ENCODE results near the gene SKOR2.
"Not testable (repeated sequence)": the region's sequence is repeated elsewhere in the genome, so short reads cannot be mapped to it uniquely, and the experiment has no call there.

SKOR2 gene

DNA sequence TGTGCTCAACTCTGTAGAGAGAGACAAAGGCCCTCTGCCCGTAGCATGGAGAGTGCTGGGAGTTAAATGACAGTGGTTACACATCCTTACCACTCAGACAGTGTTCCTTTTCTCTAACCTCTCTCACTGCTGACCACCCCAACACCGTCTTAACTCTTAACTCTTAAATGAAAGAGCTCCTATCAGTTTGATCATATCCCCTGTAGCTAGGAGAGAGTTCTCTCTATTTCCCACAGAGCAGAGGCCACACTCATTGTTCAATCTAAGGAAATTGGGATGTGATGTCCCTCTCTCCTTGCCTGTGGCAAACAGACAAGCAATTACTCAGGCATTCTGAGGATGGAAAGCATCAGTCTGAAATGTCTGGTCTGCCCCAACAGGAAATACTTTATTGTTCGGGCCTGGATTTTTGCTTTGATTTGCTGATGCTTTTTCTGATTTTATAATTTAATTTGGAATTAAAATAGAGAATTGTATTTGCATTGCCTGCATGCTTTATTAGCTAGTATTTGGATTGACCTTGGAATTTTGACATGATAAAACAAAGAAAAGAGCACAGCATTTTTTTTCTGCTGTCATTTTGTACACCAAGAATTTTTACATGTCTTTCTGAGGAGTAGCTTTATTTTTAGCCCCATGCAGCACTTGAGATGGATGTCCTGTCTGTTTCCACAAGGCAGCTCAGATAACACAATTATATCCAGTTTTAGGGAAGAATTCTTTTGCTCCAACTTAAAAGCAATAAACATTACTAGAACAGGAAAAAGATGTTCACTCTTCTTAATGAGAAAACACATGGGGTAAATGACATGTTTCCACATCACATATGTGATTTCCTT lies 47.6 kb downstream of the SKOR2 start:
- no peak for DNase-seq (ENCODE audit: low read depth in 2 of 2)

DNA sequence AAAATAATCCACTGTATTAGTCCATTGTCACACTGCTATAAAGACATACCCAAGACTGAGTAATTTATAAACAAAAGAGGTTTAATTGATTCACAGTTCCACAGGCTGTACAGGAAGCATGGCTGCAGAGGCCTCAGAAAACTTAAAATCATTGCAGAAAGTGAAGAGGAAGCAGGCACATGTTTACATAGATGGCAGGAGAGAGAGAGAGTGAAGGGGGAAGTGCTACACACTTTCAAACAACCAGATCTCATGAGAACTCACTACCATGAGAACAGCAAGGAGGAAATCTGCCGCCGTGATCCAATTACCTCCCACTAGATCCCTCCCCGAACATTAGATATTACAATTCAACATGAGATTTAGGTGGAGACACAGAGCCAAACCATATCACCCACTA lies 55.5 kb downstream of the SKOR2 start:
- DNase-seq (ENCODE audit: low read depth in 2 of 2) = not testable (repeated sequence)

DNA sequence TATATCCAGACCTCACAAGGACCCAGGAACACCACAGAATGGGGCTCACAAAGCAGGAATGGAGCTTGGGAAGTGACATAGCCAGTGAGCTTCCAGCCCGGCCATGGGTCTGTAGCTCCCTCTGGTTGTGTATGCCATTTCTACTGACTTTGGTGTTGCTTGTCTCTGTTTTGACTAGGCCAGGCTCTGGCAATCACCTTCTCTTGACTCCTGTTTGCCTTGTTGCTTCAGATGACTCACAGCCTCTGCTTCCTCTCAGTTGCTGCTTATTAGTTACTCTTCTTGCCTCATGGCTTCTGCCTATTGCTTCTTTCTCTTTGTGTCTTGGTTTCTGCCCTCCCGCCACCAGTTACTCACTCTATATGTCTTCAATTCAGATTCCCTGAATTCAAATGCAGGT lies 59.5 kb downstream of the SKOR2 start:
- no peak for DNase-seq (ENCODE audit: low read depth in 2 of 2)

DNA sequence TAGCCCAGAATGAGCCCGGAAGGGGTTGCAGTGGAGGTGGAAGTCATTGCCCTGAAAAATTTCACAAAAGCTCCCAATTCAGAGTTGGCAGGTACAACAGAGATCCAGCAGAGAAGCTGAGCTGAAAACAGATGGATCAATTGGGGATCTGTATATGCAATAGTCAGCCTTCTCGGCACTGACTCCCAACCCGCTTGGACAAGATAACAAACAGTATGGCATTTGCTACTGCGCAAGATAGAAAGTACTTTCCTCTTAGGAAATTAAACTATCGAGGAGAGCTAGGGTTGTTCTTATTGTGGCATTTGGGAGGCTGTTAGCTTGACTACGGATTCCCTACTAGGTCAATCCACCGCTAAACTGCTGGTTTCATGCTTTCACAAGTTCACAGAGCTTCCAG lies 63.7 kb downstream of the SKOR2 start:
- DNase-seq (ENCODE audit: low read depth in 2 of 2) = no peak

DNA sequence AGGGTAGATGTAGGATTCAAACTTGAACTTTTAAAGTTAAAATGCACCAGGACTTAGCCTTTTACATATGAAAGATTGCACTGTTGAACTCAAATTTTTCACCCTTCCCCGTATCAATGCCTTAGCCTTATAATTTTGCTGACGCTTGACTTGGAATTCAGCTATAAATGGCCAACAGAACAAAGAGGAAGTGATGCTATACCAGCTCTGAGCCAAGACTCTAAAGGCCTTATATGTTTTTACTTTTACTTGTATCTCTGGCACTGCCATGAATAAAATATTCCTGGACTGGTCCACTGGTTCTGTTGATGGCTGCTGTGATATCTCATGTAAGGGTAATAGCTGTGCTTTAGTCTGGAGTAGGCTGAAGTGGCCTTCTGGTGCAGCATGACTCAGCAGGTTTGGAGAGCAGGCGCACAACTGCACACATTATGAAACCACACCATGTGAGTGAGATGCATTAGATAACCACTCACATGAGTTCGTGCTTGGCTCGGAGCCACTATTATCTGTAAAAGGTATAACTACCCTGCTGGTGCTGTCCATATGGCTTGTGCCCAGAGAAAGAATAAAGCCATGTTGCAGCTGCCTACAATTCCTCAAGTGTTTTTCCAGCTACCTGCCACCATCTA lies 66.9 kb downstream of the SKOR2 start:
- DNase-seq (ENCODE audit: low read depth in 2 of 2) = no peak

DNA sequence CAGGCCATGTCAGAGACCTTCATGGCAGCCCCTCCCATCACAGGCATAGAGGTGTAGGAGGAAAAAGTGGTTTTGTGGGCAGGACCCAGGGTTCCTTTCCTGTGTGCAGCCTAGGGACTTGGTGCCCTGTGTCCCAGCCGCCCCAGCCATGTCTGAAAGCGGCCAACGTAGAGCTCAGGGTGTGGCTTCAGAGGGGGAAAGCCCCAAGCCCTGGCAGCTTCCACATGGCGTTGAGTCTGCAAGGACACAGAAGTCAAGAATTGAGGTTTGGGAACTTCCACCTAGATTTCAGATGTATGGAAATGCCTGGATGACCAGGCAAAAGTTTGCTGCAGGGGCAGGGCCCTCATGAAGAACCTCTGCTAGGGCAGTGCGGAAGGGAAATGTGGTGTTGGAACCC lies 69.3 kb downstream of the SKOR2 start:
- DNase-seq (ENCODE audit: low read depth in 2 of 2) = not testable (repeated sequence)

DNA sequence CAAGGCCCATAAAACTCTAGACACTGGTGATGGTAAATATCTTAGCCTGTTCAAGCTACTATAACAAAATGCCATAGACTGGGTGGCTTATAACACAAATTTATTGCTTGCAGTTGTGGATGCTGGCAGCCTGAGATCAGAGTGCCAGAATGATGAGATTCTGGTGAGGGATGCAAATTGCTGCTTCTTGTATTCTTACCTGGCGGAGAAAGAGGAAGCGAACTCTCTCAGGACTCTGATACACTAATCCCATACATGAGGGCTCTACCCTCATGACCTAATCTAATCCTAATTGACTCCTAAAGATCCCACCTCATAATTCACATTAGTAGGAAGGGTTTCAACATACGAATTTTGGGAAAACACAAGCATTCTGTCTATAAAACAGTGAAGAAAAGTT lies 70.7 kb downstream of the SKOR2 start:
- DNase-seq (ENCODE audit: low read depth in 2 of 2) = no peak

DNA sequence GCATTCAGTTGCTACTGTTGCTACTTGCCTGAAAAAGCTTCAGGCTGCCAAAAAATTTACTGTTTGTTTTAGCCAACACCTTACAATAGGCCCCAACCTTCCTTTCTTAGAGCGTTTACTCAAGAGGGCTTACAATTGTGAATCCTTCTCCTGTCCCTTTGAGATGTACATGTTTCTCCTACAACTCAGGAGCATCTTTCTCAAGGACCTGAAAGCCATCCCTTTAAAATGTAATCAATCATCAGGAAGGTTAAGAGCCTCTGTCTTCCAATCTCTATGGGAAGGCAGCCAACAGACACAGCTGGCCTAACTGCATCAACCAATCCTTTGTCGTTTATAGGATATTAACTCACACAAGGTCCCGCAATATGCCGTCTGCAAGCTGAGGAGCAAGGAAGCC lies 71.9 kb downstream of the SKOR2 start:
- no peak for DNase-seq (ENCODE audit: low read depth in 2 of 2)

DNA sequence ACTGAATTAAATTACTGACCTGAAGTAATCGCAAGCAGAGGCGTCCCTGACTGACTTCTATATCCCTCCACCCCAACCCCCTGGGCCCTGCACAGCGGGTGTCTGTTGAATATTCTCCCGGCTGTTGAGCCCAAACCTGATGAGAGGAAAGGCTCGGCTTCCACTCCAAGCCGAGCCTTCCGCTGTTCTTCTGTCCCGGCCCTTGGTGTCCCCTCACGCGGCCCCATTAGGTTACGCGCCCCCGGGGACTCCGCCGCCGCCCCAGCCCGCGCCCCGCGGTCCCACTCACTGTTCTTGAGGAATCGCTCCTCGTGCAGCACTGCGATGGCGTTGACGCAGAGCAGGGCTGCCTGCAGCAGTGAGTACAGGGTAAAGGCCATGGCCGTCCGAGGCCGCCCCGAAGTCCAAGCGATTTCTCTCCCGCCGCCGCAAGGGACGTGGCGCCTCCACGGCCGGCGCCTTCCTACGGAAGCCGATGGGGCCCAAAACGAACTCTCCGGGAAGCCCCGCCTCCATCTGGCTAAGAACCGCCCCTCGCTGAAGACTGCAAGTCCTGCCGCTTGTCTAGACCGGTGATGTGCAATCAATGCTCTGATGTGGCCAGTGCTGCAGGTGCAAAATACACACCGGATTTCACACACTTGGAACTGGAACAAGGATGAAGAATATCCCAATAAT lies 75.4 kb downstream of the SKOR2 start, which contains the start of gene IER3IP1:
Gene IER3IP1, minus strand, starts transcription at position 467 of the 678 bp plus-strand sequence. Its CDS starts 87 bp downstream, at position 380.
- DNase-seq (ENCODE audit: low read depth in 2 of 2) = peak; percentile 87

DNA sequence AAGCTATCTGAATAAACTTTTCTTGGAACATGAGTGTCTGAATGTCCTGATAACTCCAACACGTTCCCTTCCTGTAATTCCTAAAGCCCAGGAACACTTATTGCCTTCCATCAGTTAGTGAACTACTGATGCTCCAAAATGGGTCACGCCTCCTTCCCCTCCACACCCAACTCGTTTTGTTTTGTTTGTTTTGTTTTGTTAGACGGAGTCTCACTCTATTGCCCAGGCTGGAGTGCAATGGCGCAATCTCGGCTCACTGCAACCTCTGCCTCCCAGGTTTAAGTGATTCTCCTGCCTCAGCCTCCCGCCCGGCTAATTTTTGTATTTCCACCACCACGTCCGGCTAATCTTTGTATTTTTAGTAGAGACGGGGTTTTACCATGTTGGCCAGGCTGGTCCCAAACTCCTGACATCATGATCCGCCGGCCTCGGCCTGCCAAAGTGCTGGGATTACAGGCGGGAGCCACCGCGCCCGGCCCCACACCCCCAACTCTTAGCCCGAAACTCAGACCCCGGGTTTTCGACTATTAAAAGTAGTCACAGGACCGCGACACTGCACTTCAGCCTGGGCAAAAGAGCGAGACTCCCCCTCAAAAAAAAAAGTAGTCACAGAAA lies 76.1 kb downstream of the SKOR2 start:
- no peak for DNase-seq (ENCODE audit: low read depth in 2 of 2)

DNA sequence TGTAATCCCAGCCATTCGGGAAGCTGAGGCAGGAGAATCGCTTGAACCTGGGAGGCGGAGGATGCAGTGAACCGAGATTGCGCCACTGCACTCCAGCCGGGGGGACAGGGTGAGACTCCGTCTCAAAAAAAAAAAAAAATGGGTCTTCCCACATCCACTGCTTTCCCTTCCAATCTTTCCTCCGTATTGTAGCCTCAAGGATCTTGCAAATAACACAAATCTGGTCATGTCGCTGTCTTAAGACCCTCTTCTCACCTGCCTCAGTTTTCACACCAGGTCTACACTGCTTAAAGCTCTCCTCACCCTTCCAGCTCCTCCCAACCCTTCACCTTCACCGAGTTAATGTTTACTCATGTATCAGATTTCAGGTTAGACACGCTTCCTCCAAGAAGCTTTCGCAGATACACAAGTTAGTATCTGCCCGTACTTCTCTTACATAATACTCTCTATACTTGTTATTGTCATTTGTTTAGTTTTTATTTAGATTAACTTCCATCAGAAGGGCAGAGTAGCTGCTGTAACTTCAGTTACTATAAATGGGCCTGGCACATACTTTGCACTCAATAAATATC lies 76.8 kb downstream of the SKOR2 start:
- no peak for DNase-seq (ENCODE audit: low read depth in 2 of 2)

DNA sequence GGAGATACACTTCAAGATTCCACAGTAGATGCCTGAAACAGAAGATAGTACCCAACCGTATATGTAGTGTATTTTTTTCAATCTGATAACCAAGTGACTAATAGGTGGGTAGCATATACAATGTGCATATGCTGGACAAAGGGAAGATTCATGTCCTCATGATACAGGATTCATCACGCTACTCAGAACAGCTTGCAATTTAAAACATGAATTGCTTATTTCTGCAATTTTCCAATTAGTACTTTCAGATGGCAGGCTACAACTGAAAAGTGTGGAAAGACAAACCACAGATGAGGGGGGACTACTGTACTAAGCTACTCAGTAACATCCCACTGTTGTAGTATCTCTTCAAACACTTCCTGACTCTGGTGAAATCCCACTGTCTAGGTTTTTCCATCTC lies 79.0 kb downstream of the SKOR2 start:
- no peak for DNase-seq (ENCODE audit: low read depth in 2 of 2)

DNA sequence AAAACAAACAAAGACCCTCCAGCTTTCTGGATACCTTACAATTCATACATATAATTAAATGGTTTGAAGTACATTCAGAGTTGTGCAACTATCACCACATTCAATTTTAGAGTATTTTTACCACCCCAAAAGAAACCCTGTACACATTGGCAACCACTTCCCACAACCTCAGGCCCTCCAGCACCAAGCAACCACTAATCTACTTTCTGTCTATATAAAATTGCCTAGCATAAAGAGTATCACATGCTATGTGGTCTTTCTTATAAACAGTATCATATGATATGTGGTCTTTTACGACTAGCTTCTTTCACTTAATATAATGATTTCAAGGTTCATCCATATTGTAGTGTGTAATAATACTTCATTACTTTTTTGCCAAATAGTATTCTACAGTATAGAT lies 82.5 kb downstream of the SKOR2 start:
- DNase-seq (ENCODE audit: low read depth in 2 of 2) = no peak

DNA sequence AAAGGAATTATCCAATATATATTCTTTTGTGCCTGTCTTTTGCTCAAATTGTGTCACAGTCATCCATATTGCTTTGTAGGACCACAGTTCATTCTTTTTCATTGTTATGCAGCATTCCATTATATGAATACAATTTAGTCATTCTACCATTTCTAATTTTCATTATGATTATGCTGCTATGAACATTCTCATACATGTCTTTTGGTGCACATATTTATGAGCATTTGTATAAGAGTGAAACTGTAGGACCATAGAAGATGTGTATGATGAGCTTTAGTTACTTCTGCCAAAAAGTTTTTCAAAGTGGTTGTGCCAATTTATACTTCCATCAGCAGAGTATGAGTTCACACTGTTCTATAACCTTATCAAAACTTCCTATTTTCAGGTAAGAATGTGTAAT lies 83.0 kb downstream of the SKOR2 start:
- no peak for DNase-seq (ENCODE audit: low read depth in 2 of 2)

DNA sequence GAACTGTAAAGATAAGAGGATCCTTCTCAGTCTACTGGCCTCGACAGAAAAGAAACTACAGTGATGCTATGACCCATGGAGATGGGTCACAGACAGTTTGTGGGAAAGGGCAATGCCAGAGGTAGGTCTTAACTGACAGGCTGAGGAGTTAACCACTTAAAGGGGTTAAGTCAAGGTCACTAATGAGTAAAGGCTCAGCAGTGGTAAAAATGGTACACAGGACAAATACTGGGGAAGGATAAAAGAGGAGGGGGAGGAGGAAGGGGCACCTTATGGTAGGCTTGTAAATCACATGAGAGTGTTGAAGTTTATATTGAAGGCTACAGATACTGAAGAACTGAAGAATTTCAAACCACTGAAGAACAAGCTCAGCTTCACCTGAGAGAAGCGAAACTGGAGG lies 85.2 kb downstream of the SKOR2 start:
- DNase-seq (ENCODE audit: low read depth in 2 of 2) = no peak

DNA sequence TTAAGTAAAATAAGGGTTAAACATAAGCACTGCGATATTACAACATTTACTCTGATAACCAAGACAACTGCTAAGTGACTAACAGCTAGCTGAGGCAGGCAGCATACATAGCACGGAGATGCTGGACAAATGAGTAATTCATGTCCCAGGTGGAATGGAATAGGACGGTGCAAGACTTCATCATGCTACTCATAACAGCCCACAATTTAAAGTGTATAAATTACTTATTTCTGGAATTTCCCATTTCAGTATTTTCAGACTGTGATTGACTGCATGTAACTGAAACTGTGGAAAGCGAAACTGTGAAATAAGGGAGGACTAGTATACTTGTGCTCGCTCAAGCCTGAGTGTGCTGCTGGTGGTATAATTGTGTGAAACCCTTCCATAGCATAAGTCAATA lies 88.2 kb downstream of the SKOR2 start:
- DNase-seq (ENCODE audit: low read depth in 2 of 2) = no peak

DNA sequence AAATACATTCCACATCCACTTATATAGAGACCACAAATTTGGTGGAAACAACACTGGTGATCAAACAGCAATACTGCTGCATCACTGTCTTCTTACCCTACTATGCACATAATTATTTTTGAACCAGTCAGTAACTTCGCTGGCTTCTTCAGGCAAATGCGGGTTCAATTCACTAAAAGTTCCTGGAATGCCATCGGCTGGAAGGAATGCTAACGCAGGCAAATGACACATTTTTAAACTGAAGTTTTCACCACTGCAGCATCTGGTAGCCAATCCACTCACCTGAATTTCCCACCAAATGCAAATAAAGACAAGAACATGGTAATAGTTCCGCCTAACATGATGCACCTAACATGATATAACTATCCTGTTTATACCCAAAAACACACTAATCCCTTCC lies 91.2 kb downstream of the SKOR2 start:
- no peak for DNase-seq (ENCODE audit: low read depth in 2 of 2)

DNA sequence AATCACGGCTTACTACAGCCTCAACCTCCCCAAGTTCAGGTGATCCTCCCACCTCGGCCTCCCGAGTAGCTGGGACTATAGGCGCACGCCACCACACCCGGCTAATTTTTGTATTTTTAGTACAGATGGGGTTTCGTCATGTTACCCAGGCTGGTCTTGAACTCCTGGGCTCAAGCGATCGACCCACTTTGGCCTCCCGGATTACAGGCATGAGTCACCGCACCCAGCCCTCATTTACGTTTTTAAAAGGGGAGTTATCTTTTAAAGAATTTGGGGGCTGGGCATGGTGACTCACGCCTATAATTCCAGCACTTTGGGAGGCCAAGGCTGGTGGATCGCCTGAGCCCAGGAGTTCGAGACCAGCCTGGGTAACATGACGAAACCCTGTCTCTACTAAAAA lies 93.1 kb downstream of the SKOR2 start:
- not testable (repeated sequence) for DNase-seq (ENCODE audit: low read depth in 2 of 2)
